ENCODE data around the gene DMWD.
"Not testable (repeated sequence)": the region's sequence is repeated elsewhere in the genome, so short reads cannot be mapped to it uniquely, and the experiment has no call there.

The DMWD gene

DNA sequence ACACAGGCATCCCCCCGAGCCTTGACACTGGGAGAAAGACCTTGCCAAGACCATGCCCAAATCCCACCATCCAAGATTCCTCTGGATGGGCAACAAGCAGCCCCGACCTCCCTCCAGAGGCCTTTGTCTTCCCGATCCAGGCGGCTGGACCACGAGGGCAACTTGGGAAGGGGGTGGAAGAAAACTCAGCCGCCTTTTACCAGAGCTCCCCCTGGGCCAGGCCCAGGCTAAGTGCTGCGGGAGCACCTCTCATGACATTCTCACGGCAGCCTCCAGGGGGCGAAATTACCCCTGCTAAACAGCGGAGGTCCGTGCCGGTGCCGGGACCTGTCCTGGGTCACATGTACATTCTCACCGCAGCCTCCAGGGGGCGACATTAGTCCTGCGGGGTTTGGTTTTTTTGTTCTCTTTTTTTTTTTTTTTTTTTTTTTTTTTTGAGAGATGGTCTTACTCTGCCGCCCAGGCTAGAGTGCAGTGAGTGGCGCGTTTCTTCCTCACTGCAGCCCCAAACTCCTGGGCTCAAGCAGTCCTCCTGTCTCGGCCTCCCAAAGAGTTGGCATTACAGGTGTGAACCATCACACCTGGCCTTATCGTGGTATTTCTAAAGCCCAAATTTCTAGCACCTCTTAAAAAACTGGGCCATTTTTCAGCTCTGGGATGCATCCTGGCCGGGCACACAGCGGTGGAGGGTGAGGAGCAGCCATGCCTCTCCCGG, 24.5 kb upstream of the DMWD start:
- Histone ChIP-seq H3K4me3 (no peak overlapping the region), H3K27ac (no peak overlapping the region)

DNA sequence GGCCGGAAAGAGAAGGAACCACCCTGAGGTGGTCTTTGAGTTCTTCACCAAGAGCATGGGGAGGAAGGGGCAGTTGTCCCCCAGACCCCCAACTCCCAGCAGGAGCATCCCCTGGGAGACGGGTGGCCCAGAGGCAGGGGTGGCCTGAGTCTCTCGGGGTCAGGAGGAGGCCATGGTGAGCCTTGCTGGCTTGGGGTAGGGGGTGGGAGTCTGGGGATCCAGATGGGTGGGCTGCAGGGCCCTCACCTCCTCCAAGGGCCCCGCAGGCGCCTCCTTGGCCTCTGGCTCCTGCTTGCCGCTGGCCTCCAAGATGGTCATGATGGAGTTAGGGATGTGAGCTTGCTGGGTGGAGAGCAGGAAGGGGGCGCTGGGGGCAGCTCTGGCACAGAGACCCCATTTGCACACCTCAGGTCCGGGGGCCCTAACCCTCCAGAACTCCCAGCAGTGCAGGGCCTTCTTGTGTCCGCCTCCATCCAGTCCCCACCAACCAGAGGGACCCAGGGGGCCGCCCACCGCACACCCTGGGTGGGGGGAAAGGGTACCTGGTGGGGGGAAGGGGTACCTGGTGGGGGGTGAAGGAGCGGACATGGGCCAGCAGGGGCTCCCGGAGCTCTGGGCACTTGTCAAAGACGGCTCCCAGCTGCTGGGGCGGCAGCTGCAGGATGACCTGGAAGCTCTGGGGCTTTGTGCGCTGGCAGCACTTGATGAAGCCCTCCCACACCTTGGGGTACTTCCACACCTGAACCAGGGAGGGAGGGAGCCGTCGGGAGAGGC, 23.8 kb upstream of the DMWD start:
- H3K4me3 ChIP-seq = no peak overlapping the region
- H3K27ac ChIP-seq = no peak overlapping the region

DNA sequence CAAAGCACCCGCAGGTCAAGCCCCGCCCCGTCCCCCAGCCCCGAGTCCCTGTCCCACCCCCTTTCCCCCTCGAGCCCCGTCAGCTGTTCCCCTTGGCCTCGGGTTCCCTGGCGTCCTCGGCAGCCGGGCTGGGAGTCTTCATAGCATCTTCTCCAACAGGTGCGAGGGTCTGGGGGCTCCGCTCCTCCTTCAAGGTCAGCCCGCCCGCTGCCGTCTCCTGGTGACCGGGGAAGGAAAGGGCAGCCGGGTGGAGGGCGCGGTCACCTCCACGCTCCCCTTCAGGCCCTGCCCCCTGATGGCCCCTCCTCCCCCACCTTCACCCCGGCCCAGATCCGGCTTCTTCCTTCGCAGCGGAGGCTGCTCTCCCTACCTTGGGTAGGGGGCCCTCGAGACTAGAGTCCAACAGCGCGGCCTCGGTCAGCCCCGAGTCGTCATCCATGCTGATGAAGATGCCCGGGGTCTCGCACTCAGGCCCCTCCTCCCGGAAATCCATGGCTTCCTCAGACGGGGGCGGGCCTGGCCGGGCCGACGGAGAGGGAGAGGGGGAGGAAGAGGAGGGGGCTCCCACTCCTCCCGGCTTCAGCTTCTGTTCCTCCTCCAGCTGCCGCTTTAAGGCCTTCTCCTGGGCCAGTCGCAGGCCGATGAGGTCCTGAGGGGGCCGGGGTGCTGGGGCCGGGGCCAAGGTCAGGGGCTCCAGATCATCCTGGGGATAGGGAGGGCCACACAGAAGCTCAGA, 23.0 kb upstream of the DMWD start:
- H3K4me3 ChIP-seq = peak overlapping the region in 3 of 7 experiments; percentile 1 to 18 (median 11)
- no peak overlapping the region for H3K27ac ChIP-seq

DNA sequence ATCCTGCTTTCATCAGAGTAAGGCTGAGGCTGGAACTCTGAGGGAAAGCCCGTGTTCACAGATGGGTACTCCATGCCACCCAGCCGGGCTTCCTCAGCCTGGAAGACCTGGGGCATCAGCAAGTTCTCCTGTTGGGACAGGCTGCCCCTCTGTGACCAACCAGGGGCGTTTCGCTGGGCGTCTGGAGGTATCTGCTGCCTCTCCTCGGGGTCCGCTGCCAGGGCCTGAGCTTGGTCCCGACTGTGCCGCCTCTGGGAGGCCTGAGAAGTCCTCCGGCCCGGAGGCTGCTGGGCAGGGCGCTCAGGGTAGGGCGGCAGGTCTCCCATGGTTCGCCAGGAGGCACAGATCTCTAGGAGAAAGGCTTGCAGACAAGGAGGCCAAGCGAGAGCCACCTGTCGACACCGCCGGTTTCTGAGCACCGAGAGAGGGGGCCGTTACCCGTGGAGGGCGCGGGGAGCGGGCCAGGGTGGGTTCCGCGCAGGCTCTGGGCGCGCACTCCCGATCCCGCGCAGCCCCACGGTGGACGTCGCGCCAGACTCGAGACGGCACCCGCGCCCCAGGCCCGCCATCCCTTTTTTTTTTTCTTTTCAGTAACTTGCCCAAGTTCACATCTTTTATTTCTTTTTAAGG, 22.3 kb upstream of the DMWD start, which contains the start of gene RSPH6A:
RSPH6A (minus strand) TSS at position 458 of the 630 bp plus-strand sequence; CDS start at position 326, 132 bp downstream.
- Histone ChIP-seq H3K4me3 (peak within 1 kb of the TSS in 3 of 7 experiments; percentile 1 to 18 (median 11)), H3K27ac (peak within 1 kb of the TSS in 1 of 21 experiments; percentile 26)

DNA sequence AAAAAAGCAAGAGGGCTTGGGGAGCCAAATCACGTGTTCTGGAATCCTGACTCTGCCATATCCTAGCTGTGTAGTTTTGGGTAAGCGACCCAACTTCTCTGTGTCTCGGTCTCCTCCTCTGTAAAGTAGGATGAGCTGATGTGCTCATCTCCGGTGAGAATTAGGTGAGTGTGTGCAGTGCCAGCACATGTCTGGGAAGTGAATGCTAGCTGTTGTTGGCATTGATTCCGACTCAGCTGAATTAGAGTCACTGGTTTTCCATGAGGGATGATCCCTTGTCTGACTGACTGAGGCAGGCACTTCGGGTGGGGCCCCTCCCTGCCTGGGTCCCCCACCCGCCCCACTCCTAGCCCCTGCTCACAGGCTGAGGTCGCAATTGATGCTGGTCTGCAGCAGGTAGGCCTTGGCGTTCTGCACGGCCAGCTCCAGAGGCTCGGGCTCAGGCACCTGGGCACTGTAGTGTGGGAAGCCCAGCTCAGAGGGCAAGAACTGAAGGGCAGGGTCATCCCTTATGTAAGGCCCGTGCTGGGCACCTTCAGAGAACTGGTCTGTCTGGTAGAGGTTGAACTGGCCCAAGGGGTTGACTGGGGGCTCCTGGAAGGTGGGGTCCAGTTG, 21.6 kb upstream of the DMWD start:
- Histone ChIP-seq H3K27ac (peak overlapping the region in 1 of 21 experiments; percentile 26), H3K4me3 (no peak overlapping the region)

DNA sequence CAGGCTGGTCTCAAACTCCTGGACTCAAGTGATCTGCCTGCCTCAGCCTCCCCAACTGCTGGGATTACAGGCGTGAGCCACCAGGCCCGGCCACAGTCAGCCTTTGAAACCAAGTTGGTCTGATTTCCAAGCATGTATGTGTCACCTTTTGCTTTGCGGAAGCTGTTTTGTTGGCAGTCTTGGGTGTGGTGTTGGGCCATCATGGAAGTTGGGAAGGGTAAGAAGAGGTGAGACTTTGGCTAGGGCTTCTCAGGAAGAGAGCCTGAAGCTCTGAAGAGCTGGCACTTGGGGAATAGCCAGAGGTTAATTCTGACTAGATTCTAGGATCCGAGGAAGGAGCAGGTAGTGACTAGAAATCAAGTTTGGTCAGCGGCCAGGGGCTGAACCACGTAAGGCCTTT, 19.7 kb upstream of the DMWD start:
- Histone ChIP-seq H3K4me3 (no peak overlapping the region), H3K27ac (peak overlapping the region in 6 of 21 experiments; percentile 10 to 50 (median 35))

DNA sequence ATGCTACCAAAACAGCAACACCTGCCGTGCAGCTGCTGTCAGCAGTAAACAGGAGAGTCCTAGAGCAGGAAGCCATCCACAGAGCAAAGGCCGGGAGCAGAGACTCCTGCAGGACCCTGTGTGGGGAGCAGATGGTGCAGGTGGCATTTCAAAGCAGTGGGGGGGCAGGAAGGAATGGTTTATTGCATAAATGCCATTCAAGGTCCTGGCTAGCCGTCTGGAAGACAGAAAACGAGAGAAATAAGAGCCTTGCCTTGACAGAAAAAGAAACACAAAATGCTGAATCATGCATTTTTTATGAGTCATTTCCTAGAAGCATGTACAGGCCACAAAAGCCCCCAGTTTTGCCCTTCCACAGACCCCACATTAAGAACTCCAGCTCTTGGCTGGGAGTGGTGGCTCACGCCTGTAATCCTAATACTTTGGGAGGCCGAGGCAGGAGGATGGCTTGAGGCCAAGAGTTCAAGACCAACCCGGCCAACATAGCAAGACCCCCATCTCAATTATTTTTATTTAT, 17.1 kb upstream of the DMWD start:
- Histone ChIP-seq H3K27ac (peak overlapping the region in 1 of 21 experiments; percentile 18), H3K4me3 (no peak overlapping the region)

DNA sequence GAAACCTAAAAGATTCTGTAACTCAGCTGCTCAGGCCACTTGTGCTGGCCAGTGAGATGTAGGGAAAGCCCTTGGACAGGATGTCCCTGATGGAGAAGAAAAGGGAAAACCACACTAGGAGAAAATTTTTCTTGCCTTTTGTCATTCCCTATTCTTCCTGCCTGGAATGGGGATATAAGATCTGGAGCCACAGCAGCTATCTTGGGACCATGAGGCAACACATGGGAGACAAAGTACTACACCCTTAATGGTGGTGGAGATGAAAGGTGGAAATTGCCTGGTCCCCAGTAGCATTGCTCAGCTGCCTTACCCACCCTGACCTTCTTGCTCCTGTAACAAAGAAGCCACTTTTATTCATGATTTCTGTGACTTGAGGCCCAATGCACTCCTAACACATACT, 13.1 kb upstream of the DMWD start:
- Histone ChIP-seq H3K27ac (no peak overlapping the region), H3K4me3 (no peak overlapping the region)

DNA sequence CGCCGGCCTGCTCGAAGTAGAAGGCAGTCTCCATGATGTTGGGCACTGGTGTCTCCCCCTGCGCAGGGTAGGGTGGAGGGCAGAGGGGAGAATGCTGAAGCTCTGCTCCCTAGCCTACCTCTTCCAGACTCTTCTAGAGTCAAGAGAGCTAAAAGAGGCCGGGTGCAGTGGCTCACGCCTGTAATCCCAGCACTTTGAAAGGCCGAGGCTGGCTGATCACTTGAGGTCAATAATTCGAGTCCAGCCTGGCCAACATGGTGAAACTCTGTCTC, 12.2 kb upstream of the DMWD start:
- H3K4me3 ChIP-seq = no peak overlapping the region
- H3K27ac ChIP-seq = no peak overlapping the region

DNA sequence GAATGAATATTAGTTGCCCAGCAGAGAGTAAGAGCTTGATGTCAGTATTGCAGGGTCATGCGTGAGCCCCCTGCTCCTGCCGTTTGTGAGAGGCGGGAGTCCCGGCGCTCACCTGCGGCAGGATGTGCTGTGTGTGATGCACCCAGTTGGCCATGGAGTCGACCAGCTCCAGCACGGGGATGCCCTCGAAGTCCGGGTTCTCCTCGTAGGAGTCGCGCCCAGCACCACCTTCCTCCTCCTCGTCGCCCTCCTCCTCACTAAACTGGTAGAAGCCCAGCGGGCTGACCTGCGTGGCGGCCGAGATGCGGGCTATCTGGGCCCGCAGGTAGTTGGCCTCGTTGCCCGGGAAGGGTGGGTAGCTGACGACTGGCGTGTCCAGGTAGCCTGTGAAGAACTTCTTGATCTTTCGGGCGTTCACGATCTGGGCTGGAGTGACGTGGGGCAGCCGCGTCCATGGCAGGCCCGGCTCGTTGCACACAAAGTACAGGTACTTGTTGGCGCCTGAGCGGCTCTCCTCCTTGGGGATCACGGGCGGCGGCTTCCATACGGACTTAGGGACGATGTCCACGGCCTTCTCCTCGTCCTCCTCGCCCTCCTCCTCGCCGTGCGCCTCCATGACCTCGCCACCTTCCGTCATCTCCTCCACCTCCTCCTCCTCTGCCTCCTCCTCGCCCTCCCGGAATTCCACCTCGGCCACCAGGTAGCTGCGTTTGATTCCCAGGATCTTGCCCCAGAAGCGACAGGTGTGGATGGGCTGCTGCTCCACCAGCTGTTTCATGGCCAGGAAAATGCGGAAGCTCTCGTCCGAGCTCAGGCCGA, 11.7 kb upstream of the DMWD start:
- H3K4me3 ChIP-seq = no peak overlapping the region

DNA sequence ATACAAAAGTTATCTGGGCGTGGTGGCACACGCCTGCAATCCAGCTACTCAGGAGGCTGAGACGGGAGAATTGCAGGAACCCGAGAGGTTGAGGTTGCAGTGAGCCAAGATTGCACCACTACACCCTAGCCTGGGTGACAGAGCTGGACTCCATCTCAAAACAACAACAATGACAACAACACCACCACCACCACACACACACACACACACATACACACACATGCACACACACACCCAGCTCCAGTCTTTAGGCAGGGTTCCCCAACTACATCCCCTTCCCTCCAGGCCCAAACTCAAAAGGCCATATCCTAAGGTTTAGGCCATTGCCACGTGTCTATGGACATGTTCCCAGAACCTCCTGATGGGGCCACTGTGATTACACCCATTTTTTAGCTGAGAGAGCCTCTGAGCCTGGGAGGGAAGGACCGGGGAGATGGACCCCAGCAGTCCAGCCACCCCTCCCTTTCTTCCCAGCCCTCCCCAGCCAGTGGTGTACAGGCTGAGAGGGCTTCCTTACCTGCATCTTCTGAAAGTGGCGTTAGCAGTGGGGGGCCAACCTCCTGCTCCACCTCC, 9.0 kb upstream of the DMWD start:
- no peak overlapping the region for H3K4me3 ChIP-seq
- H3K27ac ChIP-seq = no peak overlapping the region

More for the DNA sequence above, 11.7 kb upstream of the DMWD start:
- H3K27ac ChIP-seq = no peak overlapping the region

DNA sequence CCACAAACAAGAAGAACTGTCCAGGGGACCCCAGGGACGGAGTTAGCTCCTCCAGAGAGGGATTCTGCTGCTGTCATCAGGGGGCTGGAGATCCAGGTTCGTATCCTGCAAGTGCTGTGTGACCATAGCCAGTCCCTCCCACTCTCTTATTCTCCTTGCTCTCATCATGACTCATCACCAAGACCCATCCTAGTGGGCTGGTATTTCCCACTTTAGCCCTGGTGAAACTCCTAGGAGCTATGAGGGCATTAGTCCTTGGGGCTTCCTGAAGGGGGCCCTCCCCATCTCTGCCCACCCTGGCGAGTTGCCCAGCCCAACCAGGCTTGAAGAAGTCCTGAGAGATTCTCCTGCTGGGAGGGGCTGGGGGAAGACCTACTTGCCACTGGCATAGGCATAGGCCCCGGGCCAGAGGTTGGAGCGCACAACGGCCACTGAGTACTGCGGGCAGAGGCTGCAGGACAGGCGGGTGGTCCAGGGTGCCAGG, 7.5 kb upstream of the DMWD start:
- peak overlapping the region in 4 of 21 experiments; percentile 6 to 45 (median 33) for H3K27ac ChIP-seq
- H3K4me3 ChIP-seq = no peak overlapping the region

DNA sequence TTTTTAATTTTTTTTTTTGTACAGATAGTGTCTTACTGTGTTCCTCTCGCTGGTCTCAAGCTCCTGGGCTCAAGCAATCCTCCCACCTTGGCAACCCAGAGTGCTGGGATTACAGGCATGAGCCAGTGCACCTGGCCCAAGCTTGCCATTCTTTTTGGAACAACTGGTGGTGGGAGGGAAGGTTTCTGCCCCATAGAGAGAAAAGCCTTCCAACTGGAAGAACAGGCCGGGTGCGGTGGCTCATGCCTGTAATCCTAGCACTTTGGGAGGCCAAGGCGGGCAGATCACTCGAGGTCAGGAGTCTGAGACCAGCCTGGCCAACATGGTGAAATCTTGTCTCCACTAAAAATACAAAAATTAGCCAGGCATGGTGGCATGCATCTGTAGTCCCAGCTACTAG, 6.9 kb upstream of the DMWD start:
- H3K4me3 ChIP-seq = not testable (repeated sequence)
- peak overlapping the region in 6 of 21 experiments; percentile 6 to 46 (median 34) for H3K27ac ChIP-seq

DNA sequence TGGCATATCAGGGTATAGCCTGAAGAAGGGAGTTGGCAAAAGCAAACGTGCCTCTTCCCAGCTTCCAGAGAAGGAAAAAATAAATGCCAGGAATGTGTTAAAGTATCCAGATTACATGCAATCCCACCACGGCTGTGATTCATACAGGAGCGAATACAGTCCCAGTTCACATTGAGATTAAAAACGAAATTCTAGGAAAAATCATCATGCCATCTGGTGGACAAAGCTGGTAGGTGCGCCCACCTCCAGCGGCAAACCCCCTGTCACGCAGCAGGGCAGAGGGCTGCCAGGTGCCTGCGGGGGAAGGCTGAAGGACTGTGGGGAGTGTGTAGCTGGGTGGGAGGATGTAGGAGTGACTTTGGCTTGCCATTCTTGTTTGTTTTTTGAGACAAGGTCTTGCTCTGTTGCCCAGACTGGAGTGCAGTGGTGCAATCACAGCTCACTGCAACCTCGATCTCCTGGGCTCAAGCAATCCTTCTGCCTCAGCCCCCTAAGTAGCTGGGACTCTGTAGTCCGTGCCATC, 6.4 kb upstream of the DMWD start:
- peak overlapping the region in 6 of 21 experiments; percentile 6 to 46 (median 34) for H3K27ac ChIP-seq
- no peak overlapping the region for H3K4me3 ChIP-seq

DNA sequence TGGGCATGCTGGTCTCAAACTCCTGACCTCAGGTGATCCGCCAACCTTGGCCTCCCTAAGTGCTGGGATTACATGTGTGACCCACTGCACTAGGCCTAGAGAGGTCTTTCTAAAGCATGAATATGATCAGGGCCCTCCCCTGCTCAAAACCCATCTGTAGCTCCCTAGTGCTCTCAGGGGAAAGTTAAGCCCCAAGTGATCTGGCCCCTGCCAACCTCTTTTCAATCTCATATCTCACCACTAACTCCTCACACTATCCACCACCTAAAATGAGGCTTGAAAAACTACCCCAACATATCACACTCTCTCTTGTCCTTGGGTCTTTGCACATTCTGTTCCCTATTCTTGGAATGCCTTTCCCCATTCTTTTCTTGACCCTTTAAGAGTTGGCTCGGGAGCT, 2.0 kb upstream of the DMWD start:
- no peak overlapping the region for H3K4me3 ChIP-seq

DNA sequence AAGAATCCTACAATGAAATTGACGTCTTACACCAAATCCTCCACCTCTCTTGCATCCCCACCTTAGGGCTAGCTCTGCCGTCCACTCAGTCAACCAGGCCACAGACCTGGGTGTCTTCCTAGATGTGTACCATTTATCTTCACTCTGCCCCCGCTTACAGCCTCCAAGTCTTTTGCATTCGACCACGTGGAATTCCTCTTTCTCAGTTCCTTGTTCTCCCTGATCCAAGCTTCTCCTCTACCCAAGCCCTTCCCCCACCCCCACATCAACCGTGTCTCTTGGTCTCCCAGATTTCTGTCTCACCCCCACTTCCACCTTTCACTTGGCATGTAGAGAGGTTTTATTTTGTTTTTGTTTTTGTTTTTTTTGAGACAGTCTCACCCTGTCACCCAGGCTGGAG, 1.2 kb upstream of the DMWD start:
- no peak overlapping the region for H3K4me3 ChIP-seq
- H3K27ac ChIP-seq = no peak overlapping the region

More for the DNA sequence above, 2.0 kb upstream of the DMWD start:
- no peak overlapping the region for H3K27ac ChIP-seq

DNA sequence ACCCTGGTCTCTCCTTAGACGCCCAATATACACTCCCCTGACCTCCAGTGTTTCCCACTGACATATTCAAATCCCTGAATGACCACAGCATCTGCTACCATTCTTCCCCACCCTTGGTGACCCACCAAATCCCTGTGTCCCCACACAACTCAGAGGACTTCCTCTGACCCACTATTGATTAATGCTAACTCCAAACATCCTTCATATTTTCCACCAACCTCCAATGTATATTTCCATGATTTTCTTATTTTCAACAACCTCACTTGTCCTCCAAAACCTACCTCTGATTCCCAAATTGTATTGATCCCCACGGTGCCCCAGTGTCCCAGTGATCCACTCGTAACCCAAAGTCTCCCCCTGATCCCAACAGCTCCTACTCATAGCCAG, 526 bp upstream of the DMWD start:
- H3K27ac ChIP-seq = peak overlapping the region in 1 of 21 experiments; percentile 4
- H3K4me3 ChIP-seq = peak overlapping the region in 3 of 7 experiments; percentile 58 to 82 (median 66)
